Measurements from ENCODE around the gene FDXR.

- no peak for TF ChIP-seq CTCF (IDR thresholded peaks at IDR 0.05)
- TF ChIP-seq ZFX (IDR thresholded peaks at IDR 0.05; ENCODE audit: borderline replicate concordance): no peak
Measured at GRCh38 chr17:74920306-74920620, 47.5 kb upstream of the FDXR start.
